ENCODE results near the gene TNFAIP8L1.

The TNFAIP8L1 gene

GRCh38 chr19:4693471-4694121, 54.3 kb downstream of the TNFAIP8L1 start:
- Histone ChIP-seq H3K4me3 (ENCODE audit: low read length, poor library complexity, severe bottlenecking) (no peak overlapping the region), H2AFZ (ENCODE audit: low read length) (no peak overlapping the region), H3K4me1 (ENCODE audit: insufficient read depth, low read length, poor library complexity, severe bottlenecking) (no peaks in the 10 kb centered on the region), H3K9me3 (ENCODE audit: insufficient read depth, low read depth, low read length) (no peaks in the 10 kb centered on the region), H3K9me2 (replicated peaks; ENCODE audit: low read depth, low read length) (no peaks in the 10 kb centered on the region), H4K20me1 (ENCODE audit: insufficient read depth, low read length, poor library complexity, severe bottlenecking) (no peaks in the 10 kb centered on the region), H3F3A (ENCODE audit: low read depth) (no peaks in the 10 kb centered on the region), H3K4me2 (ENCODE audit: low read depth, low read length, poor library complexity, severe bottlenecking) (no peak overlapping the region), H3K9ac (ENCODE audit: low read depth, low read length, poor library complexity, severe bottlenecking) (no peak overlapping the region), H3K36me3 (ENCODE audit: insufficient read depth, low read length) (peaks cover 82% of the 10 kb centered on the region; the same call in 1 of the 2 replicates), H3K79me2 (ENCODE audit: insufficient read depth, low read length) (no peaks in the 10 kb centered on the region), H3K27me3 (ENCODE audit: insufficient read depth, low read length, poor library complexity, severe bottlenecking) (no peaks in the 10 kb centered on the region)
- TF ChIP-seq EZH2phosphoT487 (IDR thresholded peaks at IDR 0.05; ENCODE audit: borderline replicate concordance) (no peak), CTCF (conservative IDR thresholded peaks at IDR 0.05; ENCODE audit: low read length) (no peak)

DNA sequence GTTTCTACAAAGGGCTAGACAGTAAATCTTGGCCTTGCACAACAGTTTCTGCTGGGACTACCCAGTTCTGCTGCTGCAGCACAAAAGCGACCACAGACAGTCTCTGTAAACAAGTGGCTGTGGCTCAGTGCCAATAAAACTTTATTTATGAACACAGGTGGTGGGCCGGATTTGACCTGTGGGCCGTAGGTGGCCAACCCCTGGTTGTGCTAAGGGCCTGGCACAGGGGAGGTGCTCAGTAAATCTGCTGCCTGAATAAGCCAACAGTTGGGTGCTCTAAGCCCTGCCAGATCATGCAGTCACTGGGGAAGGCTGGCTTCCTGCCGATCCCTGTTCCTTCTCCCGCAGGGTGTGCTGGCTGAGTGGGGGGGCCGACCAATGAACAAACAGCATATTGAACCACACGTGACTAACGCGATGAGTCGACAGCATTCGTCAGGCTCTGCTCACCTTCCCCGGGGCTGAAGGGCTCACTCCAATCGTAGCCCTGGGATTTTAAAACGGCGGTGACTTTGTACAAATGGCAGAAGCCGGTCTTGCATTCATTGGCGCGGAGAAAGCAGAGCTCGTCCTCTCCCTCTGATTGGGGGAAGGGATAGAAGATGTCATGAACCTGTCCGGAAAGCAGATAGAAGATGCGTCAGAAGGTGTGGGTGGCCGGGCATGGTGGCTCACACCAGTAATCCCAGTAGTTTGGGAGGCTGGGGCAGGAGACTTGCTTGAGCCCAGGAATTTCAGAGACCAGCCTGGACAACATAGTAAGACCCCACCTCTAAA, 55.1 kb downstream of the TNFAIP8L1 start:
- H3K27me3 ChIP-seq (ENCODE audit: insufficient read depth, low read length, poor library complexity, severe bottlenecking): no peaks in the 10 kb centered on the region
- no peak overlapping the region for H3K4me3 ChIP-seq (ENCODE audit: low read length, poor library complexity, severe bottlenecking)
- no peaks in the 10 kb centered on the region for H3F3A ChIP-seq (ENCODE audit: low read depth)
- no peaks in the 10 kb centered on the region for H3K9me2 ChIP-seq (replicated peaks; ENCODE audit: low read depth, low read length)
- no peak overlapping the region for H3K4me2 ChIP-seq (ENCODE audit: low read depth, low read length, poor library complexity, severe bottlenecking)
- no peaks in the 10 kb centered on the region for H4K20me1 ChIP-seq (ENCODE audit: insufficient read depth, low read length, poor library complexity, severe bottlenecking)
- H3K9ac ChIP-seq (ENCODE audit: low read depth, low read length, poor library complexity, severe bottlenecking): no peak overlapping the region
- H3K79me2 ChIP-seq (ENCODE audit: insufficient read depth, low read length): no peaks in the 10 kb centered on the region
- no peak for TF ChIP-seq EZH2phosphoT487 (IDR thresholded peaks at IDR 0.05; ENCODE audit: borderline replicate concordance)
- no peak for TF ChIP-seq CTCF (conservative IDR thresholded peaks at IDR 0.05; ENCODE audit: low read length)
- no peaks in the 10 kb centered on the region for H3K4me1 ChIP-seq (ENCODE audit: insufficient read depth, low read length, poor library complexity, severe bottlenecking)
- H3K9me3 ChIP-seq (ENCODE audit: insufficient read depth, low read depth, low read length): no peaks in the 10 kb centered on the region
- no peak overlapping the region for H2AFZ ChIP-seq (ENCODE audit: low read length)
- peaks cover 77% of the 10 kb centered on the region; the same call in 1 of the 2 replicates for H3K36me3 ChIP-seq (ENCODE audit: insufficient read depth, low read length)

GRCh38 chr19:4695224-4695731, 56.0 kb downstream of the TNFAIP8L1 start:
- Histone ChIP-seq H4K20me1 (ENCODE audit: insufficient read depth, low read length, poor library complexity, severe bottlenecking) (no peaks in the 10 kb centered on the region), H3F3A (ENCODE audit: low read depth) (no peaks in the 10 kb centered on the region), H3K36me3 (ENCODE audit: insufficient read depth, low read length) (peaks cover 75% of the 10 kb centered on the region; the same call in 1 of the 2 replicates), H3K27me3 (ENCODE audit: insufficient read depth, low read length, poor library complexity, severe bottlenecking) (no peaks in the 10 kb centered on the region), H3K4me2 (ENCODE audit: low read depth, low read length, poor library complexity, severe bottlenecking) (no peak overlapping the region), H3K9me2 (replicated peaks; ENCODE audit: low read depth, low read length) (no peaks in the 10 kb centered on the region), H3K4me1 (ENCODE audit: insufficient read depth, low read length, poor library complexity, severe bottlenecking) (no peaks in the 10 kb centered on the region), H3K79me2 (ENCODE audit: insufficient read depth, low read length) (no peaks in the 10 kb centered on the region), H3K9me3 (ENCODE audit: insufficient read depth, low read depth, low read length) (no peaks in the 10 kb centered on the region), H3K9ac (ENCODE audit: low read depth, low read length, poor library complexity, severe bottlenecking) (no peak overlapping the region), H2AFZ (ENCODE audit: low read length) (no peak overlapping the region), H3K4me3 (ENCODE audit: low read length, poor library complexity, severe bottlenecking) (no peak overlapping the region)
- TF ChIP-seq CTCF (conservative IDR thresholded peaks at IDR 0.05; ENCODE audit: low read length) (no peak), EZH2phosphoT487 (IDR thresholded peaks at IDR 0.05; ENCODE audit: borderline replicate concordance) (no peak)

Measured in Loucy (cell line).